ENCODE measurements around the gene C11orf24. TPM values are rescaled to one million over a fixed set of nuclear protein-coding genes. Genes with fewer than 3 reads are reported as not detected.

C11orf24 gene
- total and polyA plus RNA-seq, 9 of the 15 experiments (the other 6 are each of a cell fraction or from before 2014, with no cell fraction given): 2.0 to 65.2 (median 32.5) TPM

- TF ChIP-seq ZNF318 (IDR thresholded peaks at IDR 0.05; ENCODE audit: borderline replicate concordance in 1 of 2, low read depth in 1 of 2) (peak in 1 of 2 experiments; percentile 53; a peak in 1 of 4 replicates), JUND (IDR thresholded peaks at IDR 0.05; ENCODE audit: borderline replicate concordance, low read depth, low read length) (peak; percentile 99), JUND (tag; IDR thresholded peaks at IDR 0.05; ENCODE audit: borderline replicate concordance, low read depth, low read length) (peak; percentile 95; the same call in 2 of the 3 replicates), ZNF740 (CRISPR knock-in tag; IDR thresholded peaks at IDR 0.05) (no peak), ZNF740 (tag; IDR thresholded peaks at IDR 0.05) (0 out of 4 replicates have a peak, but pooled peaks of 1 of the 2 experiments have one; percentile 73), NCOR1 (IDR thresholded peaks at IDR 0.05) (0 out of 2 replicates have a peak, but pooled peaks have one; percentile 14), BRD9 (IDR thresholded peaks at IDR 0.05; ENCODE audit: low read depth, partially characterized antibody) (peak; percentile 59), CEBPG (CRISPR knock-in tag; IDR thresholded peaks at IDR 0.05) (peak; percentile 100), CEBPG (tag; conservative IDR thresholded peaks at IDR 0.05 in 1 of 2, IDR thresholded peaks at IDR 0.05 in 1 of 2) (peak; percentile 94 to 99), HMG20A (CRISPR knock-in tag; conservative IDR thresholded peaks at IDR 0.05) (no peak), MAFK (IDR thresholded peaks at IDR 0.05; ENCODE audit: low read length) (peak; percentile 23; the same call in 1 of the 2 replicates), PYGO2 (tag; IDR thresholded peaks at IDR 0.05) (0 out of 2 replicates have a peak, but pooled peaks have one; percentile 3), KLF1 (tag; IDR thresholded peaks at IDR 0.05) (peak; percentile 68)
These were observed 4.6 kb downstream of the C11orf24 start (continued) for GRCh38 chr11:68266936-68267880.
